Prostate gland (tissue), 2 donors: ENCODE data around the gene TMPRSS2.

Experiments used
- CTCF ChIP-seq, 4 experiments: fragments of 200-600 bp in 2 of 4; fragments of 450-650 bp in 2 of 4; sonication (generic) in 2 of 4; IDR thresholded peaks; 1 replicate in 3 of 4; 2 replicates in 1 of 4; pipeline ENCODE4 v1.5.1; 2016 to 2019; ENCODE audit warnings: antibody characterized with exemption in 4 of 4, mild to moderate bottlenecking in 2 of 4, moderate library complexity in 2 of 4
- POLR2A ChIP-seq: fragments of 450-650 bp; IDR thresholded peaks from one replicate; pipeline ENCODE4 v1.6.1; 2016; ENCODE audit warnings: antibody characterized with exemption, mild to moderate bottlenecking
- POLR2AphosphoS5 ChIP-seq: sonication (generic); formaldehyde crosslinking; IDR thresholded peaks from one replicate; pipeline ENCODE4 v1.6.1; 2017; ENCODE audit warnings: antibody characterized with exemption

- TF ChIP-seq POLR2AphosphoS5 (no peak), CTCF (IDR thresholded peaks at IDR 0.05) (no peak), POLR2A (no peak)
Measured at GRCh38 chr21:41483973-41484372, 24.0 kb downstream of the TMPRSS2 start.
